H1 (cell line): ENCODE results near the gene SLCO2A1. TPM values are rescaled to one million over a fixed set of nuclear protein-coding genes. Genes with fewer than 3 reads are reported as not detected.

Experiments used
- GTF2F1 ChIP-seq: IDR thresholded peaks from 2 replicates; pipeline ENCODE4 v1.6.1; 2012; ENCODE audit warnings: low read depth, low read length, improper control_type of control experiment, borderline replicate concordance
- KDM4A ChIP-seq: IDR thresholded peaks from one replicate; pipeline ENCODE4 v1.7.1; 2012; ENCODE audit warnings: low read depth, mild to moderate bottlenecking, moderate library complexity, low read length, inconsistent platforms; ENCODE audit not compliant: severe bottlenecking
- POLR2A ChIP-seq, 2 experiments: IDR thresholded peaks; 1 replicate in 1 of 2; 2 replicates in 1 of 2; pipeline ENCODE4 v1.6.1; 2011; ENCODE audit warnings: low read depth in 2 of 2, low read length in 2 of 2, mild to moderate bottlenecking in 2 of 2; ENCODE audit errors: control extremely low read depth in 1 of 2
- POU5F1 ChIP-seq: IDR thresholded peaks from 2 replicates; pipeline ENCODE4 v1.6.1; 2011; ENCODE audit warnings: low read depth, mild to moderate bottlenecking, low read length, moderate library complexity
- polyA plus RNA-seq, 7 experiments: library from polyadenylated mRNA; depleted of rRNA in 3 of 7; stranded (reverse) in 5 of 7; unstranded in 2 of 7; fragments of >200 nt in 5 of 7; fragments of 200-250 nt in 2 of 7; gene quantifications; 1 replicate in 5 of 7; 2 replicates in 1 of 7; 4 replicates in 1 of 7; pipeline versions ENCODE4 v1.2.1 to v1.2.3, GENCODE V29; 2011 to 2013; ENCODE audit warnings: missing spikeins in 2 of 7, mixed read lengths in 2 of 7
- total RNA-seq: library from RNA; stranded (reverse); fragmentation: NEBNext Ultra II Directional; extraction: Animal tissue kit (Norgen Biotek cat#: 25700); gene quantifications from 2 replicates; pipeline ENCODE4 v1.2.1, GENCODE V29; 2021

Gene SLCO2A1
- total and polyA plus RNA-seq, 2 of the 8 experiments (the other 6 are each of a cell fraction or from before 2014, with no cell fraction given), result 1.1 to 2.3 TPM

GRCh38 chr3:133988631-133989161, 41.0 kb downstream of the SLCO2A1 start (continued):
- TF ChIP-seq KDM4A (no peak), GTF2F1 (no peak), POU5F1 (no peak), POLR2A (IDR thresholded peaks at IDR 0.05; ENCODE audit: control extremely low read depth in 1 of 2, low read depth in 2 of 2, low read length in 2 of 2) (no peak)
